GM19397 (cell line): ENCODE measurements around the gene PLAAT1.
A peak's percentile ranks its signal among the peaks of the same experiment; 100 is the strongest.

Experiments
- ATAC-seq: cut with Tn5 transposase; IDR thresholded peaks from one replicate; pipeline ENCODE4 v1.9.1; 2021; ENCODE audit warnings: mild to moderate bottlenecking, moderate library complexity; ENCODE audit not compliant: unreplicated experiment

The PLAAT1 gene

GRCh38 chr3:193240850-193241706, at the start of gene PLAAT1:
PLAAT1 (plus strand) TSS chr3:193241222; CDS start chr3:193255651, 14,429 bp downstream.
- peak; percentile 72 for ATAC-seq

DNA sequence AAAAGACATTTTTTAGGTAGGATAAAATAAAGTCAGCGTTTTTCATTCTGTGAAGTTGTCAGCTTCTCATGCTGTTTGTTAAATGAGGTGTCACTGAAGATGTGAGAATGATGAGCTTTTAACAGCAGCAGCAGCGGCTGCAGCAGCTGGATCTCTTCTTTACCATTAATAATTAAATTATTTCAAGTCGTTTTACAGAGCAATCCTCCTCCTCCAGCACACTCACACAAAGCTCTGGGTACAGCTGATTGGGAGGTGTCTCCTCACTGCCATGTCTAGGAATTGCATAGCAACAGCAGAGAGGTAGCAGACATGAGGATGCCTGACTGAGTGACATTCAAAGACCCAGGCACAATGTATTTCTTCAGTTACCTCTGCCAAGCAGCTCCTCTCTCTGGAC, 46.7 kb upstream of the PLAAT1 start:
- no peak for ATAC-seq

- no peak for ATAC-seq
Observed at GRCh38 chr3:193196746-193197145, 44.3 kb upstream of the PLAAT1 start.

DNA sequence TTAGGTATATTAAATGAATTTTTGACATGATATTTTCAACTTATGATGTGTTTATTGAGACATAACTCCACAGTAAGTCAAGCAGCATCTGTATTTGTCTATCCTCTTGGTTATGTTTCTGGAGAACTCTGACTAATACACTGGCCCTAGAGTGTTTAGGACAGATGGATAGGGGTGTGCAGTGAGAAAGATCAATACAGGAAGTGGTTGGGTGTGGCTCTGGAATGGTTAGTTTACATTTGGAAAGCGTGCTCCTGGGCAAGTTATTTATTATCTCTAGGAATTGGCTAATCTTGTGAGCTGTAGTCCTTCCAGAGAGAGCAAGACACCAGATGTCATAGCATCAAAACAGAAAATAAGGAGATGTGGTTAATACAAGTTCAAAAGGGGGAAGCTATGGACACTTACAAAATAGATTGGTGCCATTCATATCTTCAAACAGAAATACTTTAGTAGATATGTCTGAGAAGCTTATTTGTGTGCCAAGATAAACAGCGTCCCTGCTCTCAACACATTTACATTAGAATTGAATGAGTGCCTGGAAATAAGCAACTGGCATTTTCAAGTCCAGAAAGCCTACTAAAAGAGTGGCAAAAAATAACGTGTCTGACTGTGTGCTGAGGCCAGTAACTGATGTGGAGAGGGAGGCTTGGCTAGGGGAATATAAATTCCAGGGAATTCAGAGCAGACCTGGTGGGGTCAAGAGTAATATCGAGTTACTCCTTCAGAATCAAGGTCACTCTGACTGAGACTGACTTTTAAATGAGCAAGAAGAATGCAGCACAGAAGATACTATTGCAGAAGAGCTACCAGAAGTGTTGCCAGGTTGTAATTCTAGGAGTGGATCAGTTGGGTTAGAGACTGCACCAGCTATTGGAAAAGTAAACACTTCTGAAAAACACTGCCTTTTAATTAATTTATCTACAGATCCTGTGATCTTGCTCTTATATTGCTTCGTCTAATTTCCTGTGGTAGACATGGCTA, 33.4 kb upstream of the PLAAT1 start:
- ATAC-seq = no peak

GRCh38 chr3:193210618-193211017, 30.4 kb upstream of the PLAAT1 start:
- ATAC-seq = no peak

DNA sequence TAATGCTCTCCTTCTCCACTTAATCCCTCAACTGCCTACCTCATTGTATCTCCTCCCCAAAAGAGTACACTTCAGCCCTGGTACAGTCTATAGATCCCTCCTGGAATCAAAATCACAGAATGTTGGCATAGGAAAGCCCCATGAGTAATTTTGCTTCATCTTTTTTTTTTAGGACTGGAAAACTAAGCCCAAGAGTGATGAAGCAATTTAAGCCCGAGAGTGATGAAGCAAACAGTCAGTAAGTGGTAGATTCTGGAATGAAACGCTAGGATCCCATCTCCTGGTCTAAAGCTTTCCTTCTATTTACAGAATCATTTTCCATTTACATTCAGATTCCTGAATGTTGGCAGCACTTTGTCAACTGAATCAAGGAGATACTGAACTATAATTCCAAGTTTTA, 29.8 kb upstream of the PLAAT1 start:
- ATAC-seq = no peak

GRCh38 chr3:193211984-193212383, 29.0 kb upstream of the PLAAT1 start:
- ATAC-seq = no peak

DNA sequence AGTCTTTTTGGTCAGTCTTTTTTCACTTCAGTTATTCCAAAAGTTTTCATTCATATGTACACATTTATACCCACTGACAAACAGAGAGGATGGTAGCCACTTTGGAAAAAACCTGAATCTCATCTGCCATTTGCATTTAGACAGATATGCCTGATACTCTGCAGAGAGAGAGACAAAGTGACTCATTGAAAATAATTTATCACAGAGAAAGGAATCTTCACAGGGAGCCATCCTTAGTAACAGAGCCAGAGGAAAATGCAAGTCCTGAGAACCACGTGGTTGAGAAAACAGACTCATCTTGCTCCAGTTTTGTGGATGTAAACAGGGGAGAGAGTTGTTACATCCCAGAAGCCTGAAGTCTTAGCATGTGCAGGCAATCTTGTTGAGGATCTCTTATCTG, 28.2 kb upstream of the PLAAT1 start:
- no peak for ATAC-seq

DNA sequence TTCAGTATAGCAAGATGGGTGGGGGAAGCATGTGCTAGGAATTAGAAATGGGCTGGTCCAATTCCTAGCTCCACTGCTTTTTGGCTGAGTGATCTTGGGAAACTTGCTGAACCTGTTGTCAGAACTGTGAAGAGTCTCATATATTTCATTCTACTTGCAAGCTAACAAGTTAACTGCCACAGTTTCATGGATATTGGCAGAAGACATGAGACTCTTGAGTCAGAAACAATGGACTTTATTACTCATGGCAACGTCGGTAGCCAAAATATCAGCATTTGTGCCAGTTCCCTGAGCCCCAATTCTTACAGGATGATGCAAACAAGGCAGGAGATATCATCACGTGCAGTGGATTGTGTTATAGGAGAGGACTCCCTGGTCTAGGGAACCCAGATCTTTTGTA, 26.6 kb upstream of the PLAAT1 start:
- ATAC-seq = no peak

GRCh38 chr3:193225302-193226125, 15.5 kb upstream of the PLAAT1 start:
- no peak for ATAC-seq

DNA sequence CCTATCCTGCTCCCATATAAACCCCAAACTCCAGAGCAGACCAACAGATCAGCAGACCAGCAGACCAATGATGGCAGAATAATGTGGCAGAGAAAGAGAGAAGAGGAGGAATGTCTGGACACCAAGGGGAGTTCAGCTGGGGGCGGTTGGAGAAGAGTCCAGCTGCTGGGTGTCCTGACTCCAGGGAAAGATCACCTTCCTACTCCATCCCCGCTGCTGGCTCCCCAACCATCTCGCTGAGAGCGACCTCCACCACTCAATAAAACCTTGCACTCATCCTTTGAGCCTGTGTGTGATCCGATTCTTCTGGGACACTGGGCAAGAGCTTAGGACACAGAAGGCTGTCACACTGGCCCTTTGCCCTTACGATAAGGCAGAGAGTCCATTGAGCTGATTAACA, 12.8 kb upstream of the PLAAT1 start:
- ATAC-seq = no peak

DNA sequence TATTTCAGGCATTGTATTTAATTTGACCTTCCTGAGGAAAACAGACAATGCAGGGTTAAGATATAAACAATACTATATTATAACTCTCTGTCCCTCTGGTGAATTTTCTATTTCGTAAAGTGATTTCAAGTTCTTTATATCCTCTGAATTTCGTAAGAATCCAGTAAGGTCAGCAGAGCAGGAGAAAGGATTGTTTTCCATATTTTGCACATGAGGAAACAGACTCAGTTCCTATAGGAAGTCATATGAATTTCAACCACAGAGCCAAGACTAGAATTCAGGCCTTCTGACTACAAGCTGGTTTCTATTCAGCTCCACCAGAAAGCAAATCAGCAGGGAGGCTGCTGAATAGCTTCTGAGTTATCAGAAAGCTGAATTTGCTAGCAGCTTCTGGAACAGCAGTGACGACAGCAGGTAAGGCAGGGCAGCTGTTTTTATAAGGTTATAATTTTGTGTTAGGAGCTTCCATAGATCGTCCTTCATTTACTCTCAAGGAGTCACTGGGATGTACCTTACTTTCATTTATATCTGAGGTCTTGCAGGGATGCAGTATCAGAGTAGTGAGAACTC, 11.1 kb upstream of the PLAAT1 start:
- no peak for ATAC-seq

- ATAC-seq = no peak
Observed at GRCh38 chr3:193230610-193231009, 10.4 kb upstream of the PLAAT1 start.

DNA sequence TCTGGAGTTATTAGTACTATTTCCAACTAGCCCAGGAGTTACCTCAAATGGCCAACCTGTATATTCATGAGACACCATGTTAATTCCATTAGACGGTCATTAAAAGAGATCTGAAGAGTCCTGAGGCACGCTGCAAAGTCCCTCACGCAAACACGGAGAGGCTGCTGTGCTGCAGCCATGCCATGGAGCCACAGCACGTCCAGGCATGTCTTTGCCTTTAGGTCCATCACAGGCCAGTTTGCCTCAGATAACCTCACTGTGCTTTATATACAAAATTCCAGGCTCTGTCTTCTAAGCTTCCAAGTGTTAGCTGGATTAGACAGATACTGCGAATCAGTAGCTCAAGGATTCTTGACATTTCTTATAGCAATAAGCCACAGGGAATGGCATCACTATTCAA, 9.8 kb upstream of the PLAAT1 start:
- ATAC-seq = no peak

- no peak for ATAC-seq
Observed at GRCh38 chr3:193236599-193236998, 4.4 kb upstream of the PLAAT1 start.

DNA sequence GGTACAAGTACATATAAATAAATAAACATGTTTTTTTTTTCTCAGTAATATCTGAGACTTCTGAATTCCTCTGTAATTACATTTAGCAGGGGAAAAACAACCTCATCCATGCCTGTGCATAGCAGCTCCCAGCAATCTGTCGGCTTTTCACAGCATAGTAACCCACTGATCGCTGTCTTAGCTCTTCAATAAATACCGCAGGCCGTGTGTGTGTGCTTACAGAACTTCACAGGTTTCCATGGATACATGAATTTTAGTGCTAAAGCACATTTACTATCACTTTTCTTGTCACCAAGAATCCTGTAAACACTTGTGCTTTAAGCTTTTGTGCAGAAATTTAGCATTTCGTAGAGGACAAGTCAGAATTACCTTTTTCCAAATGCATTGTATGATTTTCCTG, 4.0 kb upstream of the PLAAT1 start:
- ATAC-seq = no peak

GRCh38 chr3:193240436-193240849, 579 bp upstream of the PLAAT1 start:
- ATAC-seq = no peak

GRCh38 chr3:193241716-193242115, 694 bp downstream of the PLAAT1 start:
- ATAC-seq = no peak

DNA sequence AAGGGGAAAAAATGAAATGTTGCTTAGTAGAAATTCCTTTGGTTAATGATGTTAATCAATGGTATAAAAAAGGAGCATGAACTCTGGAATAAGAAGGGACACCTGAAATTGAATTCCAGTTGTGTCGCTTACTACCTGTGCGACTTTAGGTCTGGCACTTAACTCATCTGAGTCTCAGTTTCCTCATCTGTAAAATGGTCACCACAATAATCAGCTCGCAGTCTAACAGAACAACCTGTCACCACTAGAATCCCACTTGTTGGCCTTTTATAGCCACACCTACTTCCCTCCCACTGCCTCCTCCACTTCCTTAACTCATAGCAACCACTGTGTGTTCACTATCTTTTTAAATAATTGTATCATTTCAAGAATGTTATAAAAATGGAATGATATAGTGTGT, 2.5 kb downstream of the PLAAT1 start:
- ATAC-seq = no peak

GRCh38 chr3:193248848-193249468, 7.9 kb downstream of the PLAAT1 start:
- ATAC-seq = no peak
